GM15510 (cell line): ENCODE data around the gene TRIM2.

Experiments
- POLR2A ChIP-seq: IDR thresholded peaks from 3 replicates; pipeline ENCODE4 v1.6.1; 2011; ENCODE audit warnings: borderline replicate concordance; ENCODE audit not compliant: insufficient read length; ENCODE audit errors: extremely low read depth

Gene TRIM2

DNA sequence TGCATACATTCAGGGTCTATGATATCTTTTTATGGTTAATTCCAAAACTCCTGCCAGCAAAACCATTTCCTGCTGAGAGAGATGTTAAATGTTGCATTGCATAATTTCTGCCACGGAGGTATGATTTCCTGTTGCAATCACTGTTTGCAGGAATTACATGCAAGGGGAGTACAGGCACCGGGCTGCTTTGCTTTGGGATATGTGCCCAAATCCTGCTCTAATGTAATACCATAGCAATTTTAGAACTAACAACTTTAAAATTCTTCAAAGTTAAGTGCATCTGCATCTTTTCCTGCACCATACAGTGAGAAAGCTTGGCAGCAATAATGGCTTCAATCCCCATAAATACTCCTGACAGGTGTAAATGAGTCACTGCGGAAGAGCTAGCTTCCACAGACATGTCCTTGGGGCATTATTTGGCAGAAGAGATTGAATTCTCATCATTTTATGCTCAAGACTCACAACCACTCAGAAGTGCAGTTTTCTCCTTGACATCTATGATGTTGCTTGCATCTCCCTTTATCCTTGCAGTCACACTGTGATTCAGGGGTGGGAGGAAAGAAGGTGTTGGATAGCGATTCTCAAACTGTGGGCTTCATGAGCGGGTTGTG is 29.6 kb downstream of the TRIM2 start:
- no peak for TF ChIP-seq POLR2A

DNA sequence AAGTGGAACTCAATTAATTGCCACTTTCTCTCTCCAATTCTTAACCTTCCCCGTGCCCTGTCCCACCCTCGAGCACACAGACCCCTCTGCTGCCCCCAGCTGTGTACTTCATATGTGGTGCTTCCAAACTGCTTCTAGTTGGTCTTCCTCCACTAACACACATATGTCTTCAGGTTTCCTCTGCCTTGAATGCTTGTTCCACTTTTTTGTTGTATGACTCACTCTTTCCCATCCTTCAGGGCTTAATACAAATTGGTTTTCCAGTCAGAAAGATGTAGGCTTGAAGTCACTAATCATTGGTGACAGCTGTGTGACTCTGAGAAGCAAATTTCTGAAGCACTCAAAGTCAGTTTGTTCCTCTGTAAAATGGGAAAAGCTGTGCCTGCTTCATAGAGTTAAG is 30.6 kb downstream of the TRIM2 start:
- no peak for TF ChIP-seq POLR2A

DNA sequence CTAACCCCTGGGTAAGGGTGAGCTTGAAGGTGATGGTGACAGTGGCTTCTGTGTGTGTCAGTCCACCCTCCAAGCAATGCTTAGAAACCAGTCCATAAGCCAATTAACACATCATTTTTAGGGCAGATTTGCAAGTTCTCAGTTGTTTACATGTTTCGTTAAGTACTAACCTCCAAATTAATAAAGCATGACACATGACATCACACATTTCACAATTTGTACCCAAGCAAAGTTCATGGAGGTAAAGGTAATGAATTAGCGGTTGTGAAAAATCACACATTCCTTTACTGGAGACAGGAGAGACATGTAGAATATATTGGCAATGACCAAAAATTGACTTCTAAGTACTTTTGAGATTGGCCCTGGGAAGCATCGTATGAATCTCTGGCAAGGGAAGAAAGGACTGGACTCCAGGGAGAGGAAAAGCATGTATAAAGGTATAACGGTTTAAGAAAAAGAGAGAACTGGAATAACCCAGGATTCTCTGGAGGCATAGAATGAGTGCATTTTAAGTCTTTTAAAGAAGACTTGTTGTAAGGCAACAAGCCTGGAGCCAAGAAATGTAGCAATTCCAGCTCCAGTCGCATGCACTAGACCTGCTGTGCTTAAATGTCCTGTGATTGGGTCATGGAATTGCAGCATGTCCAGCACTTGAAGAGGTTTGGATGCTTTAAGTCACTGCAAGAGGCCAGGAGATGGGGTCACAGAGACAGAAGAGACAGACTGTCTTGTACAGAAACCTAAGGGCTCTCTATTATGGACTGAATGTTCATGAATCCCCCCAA is 34.1 kb downstream of the TRIM2 start:
- TF ChIP-seq POLR2A = no peak

DNA sequence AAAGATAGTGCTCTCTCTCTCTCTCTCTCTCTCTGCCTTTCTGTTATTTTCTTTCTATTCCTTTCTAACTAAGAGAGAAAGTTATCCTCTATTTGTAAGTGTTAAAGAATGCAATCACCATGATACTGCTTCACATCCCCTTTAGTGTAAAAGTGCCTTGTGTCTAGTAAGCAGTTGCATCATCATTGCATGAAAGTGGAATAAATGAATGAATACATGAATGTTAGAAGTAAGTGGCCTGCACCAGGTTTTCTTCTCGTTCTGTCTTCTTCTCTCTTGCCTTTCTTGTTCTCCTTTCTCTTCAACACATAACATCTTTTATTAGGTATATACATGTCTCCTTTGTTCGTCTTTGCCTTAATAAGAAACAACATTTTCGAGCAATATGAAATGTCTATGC is 35.2 kb downstream of the TRIM2 start:
- no peak for TF ChIP-seq POLR2A

DNA sequence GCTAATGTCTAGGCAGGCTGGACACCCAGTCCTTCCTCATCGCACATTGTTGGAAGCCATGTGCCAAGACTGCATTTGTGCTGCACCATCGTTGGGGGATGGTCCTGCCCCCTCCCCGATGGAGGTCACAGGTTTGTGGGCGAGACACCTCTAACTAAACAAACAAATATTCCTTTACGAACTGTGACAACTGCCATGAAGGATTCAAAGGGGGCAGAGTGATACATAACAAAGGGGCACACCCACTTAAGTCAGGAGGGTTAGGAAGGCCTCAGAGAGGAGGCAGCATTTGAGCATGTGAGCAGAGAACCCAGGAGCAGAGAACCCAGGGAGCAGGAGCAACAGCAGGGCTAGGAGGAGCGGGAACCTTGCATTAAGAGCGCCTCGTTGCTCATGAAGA is 37.1 kb downstream of the TRIM2 start:
- TF ChIP-seq POLR2A = no peak

DNA sequence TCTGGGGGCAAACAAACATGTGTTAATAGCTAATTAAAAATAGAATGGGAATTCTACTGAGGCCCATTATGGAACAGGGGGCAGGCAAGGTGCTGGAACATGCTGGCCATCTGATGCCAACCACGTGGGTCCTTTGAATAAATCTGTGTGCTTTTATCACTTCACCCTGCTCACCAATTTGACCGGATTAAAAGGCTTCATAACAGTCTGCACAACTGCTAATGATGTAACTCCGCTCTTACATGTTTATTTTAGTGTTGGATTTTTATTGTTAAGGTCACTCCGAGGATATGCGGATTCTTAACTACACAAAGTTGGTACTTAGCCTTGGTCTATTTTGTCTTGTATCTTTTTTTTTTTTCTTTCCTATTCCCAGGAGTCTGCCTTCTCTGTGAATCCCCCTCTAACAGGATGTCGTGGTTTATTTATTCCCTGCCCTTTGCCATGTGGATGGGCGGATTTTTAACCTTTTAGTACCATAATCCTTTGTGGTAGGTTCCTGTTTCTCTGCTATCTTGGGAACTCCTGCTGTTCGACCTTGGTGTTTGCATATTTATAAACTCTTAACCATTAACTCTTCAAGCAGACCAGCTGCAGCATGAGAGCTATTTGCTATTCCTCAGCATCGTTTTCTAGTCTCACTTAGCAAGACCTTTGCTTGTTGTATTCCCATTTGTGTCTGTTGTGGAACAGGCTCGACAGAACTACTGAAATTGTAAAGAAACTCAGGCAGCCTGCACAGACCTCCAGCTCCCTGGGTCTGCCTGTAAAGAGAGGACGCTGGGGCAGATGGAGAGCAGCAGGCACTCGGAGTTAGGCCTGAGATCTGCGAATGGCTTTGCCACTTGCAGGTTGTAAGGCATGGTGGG is 38.0 kb downstream of the TRIM2 start:
- no peak for TF ChIP-seq POLR2A

DNA sequence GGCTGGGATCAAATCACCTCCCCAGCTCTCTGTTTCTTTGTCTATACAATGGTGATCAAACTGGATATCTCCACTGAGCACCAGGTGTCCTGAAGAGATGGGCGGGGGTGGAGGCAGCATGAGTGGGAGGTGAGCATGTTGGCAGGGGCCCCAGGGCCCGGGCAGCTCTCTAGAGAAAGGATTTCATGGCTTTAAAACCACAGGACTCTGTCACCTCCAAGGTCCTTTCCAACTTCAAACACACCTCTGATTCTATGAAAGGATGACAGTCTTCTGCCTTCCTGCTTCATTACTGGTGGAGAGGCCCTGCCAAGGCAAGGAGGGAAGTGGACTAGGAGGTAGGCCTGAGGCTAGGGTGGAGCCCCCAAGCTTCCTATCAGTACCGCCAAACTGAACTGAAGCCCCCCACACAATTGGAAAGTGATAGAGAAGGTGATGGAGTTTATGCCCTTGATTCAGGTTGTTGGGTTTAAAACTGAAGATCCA is 38.6 kb downstream of the TRIM2 start:
- TF ChIP-seq POLR2A = no peak

DNA sequence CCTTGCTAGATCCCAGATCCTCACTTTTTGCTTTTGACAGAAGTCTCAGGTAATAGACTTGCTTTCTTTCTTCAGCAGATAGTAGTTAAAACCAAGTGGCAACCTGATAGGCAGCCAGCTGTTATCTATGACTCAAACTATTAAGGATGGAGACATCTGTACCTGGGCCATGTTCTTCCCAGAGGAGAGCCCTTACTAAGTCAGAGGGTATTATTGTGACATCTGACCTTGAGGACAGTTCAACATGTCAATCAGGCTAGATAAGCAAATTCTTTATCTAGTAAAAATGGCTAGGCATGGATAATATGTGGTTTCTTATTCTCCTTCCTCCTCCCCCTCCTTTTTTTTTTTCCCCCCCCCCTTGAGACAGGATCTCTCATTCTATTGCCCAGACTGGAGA is 39.2 kb downstream of the TRIM2 start:
- no peak for TF ChIP-seq POLR2A

DNA sequence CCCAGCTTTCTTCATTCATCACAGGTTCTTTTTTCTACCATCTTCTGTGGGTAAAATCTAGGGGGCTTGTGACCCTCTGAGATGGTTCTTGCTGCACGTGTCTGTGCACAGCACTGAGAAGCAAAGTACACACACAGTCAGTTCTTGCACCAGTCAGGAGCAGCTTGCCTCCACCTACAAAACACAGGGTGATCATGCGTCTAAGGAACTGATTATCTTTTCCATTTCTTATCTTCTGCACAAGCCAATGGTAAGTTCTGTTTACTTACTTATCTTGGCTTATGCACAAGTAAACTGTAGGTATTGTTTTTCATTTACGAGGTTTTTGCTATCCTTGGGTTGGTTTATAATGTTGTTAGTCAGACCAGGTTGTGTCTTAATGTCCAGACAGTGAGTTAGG is 40.7 kb downstream of the TRIM2 start:
- TF ChIP-seq POLR2A = no peak

DNA sequence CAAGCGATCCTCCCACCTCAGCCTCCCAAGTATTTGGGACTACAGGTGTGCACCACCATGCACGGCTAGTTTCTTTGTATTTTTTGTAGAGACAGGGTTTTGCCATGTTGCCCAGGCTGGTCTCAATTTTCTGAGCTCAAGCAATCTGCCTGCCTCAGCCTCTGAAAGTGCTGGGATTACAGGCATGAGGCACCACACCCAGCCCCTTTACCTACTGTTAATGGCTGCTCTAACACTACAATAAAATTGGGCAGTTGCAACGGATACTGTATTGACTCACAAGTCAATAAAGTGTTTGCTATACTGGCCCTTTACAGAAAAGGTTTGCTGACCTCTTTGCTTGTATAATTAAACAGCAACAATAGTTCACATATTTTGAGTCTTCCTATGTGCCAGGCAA is 41.5 kb downstream of the TRIM2 start:
- TF ChIP-seq POLR2A = no peak

DNA sequence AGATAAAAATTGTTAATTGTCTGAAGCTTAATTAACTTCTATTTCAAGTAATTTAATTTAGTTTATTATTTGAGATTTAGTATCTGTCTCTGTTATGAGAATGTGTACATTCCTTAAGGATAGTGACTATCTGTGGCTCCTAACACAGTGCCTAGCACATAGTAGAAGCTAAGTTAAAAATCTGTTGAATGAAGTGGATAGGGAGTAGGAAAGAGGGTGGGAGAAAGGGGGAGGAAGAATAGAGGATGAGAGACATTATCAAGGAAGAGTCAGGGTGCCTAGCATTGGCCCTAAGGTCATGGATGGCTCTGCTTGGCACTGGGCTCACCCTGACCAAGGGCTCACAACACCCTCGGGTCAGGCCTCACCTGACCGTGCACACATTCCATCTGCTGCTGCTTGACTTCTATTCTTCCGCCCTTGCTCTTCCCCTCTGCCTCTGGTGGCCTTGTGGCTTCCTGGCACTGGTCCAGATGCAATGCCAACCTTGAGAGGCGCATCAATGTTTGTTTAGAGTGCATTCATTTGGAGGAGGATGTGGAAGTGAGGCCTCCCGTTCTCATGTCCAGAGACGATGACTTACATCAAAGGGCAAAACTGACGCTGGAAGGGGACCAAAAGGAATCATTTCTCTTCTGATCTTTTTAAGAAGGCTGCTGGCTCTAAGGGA is 42.3 kb downstream of the TRIM2 start:
- TF ChIP-seq POLR2A = no peak

DNA sequence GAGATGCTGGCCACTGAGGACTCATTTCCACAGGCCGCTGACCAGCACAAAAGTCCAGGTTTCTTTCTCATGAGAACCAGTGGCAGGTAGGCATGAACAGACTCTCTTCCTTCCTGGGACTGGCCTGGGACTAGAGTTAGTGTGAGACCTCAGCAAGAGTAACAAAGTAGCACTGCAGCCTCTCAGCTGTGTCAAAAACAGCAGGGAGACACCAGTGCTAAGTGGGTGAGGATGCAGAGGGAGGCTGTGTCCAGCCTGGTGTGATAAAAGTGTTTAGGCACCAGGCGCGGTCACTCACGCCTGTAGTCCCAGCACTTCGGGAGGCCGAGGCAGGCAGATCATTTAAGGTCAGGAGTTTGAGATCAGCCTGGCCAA is 42.9 kb downstream of the TRIM2 start:
- TF ChIP-seq POLR2A = no peak

DNA sequence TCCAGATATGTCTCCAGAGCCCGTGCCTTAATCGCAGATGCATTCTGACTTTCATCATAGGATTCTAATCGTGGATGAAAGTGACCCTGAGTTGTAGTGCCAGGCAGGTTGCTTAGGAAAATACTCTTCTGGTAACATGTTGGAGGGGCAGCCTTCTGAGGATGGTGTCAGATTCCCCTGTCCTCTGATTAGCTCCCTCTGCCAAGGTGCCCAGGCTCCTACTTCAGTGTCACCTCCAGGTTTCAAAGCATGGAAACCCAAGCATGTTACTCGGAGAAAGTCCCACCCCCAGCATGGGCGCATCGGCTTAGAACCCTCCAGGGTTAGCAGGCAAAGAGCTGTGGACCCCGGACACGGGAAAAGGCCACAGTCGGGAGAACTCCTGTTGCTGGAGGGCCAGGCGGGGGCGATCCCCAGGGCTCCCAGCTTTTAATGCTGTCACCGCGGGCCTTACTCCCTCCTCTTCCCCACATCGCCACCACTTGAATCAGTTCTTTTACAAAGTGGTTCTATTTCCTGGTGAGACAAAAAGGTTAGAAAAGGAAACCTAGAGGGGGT is 44.5 kb downstream of the TRIM2 start:
- TF ChIP-seq POLR2A = no peak

DNA sequence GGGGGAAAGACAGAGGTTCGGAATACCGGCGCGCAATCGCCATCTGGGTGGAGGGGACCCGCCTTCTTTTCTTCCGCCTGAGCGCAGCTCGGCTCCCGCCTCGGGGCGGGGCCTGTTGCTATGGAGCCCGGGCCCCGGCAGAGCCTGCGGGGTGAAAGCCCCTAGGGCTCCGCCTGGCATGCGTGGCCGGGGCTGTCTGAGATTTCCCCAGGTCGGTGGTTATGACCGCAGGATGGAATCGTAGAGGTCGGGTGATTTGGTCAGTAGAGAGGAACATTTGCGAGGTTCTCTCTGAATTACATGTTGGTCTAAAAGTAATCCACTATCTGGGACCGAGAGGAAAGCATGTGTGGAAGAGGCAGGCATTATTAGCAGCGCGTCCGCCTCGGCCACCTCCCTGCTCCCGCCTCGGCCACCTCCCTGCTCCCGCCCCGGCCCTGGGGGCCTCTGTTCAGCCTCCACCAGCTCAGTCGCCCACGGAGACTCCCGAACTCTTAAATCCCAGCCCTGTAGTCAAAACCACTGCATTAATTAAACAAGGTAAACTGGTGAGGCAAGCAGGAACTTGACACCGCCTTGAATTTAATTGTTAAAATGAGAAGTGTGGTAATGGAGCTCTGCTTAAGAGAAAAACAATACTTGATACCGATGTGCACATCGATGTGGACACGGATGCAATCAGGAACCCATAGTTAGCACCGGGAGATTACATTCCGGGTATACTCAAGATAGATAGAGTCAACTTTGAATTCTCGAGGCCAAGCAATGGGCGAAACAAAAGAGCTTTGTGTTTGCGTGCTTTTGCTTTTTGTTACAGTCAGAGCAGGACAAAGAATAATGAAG is 45.2 kb downstream of the TRIM2 start:
- TF ChIP-seq POLR2A = no peak
